Tibial nerve (tissue), 4 donors: ENCODE results near the gene MYO1G. TPM values are rescaled to one million over a fixed set of nuclear protein-coding genes. Genes with fewer than 3 reads are reported as not detected.
"Not testable (repeated sequence)": the region's sequence is repeated elsewhere in the genome, so short reads cannot be mapped to it uniquely, and the experiment has no call there.

Source experiments
- DNase-seq, 2 donors: peaks; one replicate each; pipeline ENCODE4 v3.0.0-alpha.2; 2019; ENCODE audit warnings: low spot score in 2 of 2
- H3K27ac ChIP-seq, 4 donors: fragments of 200-600 bp; sonication (generic) in 3 of 4; one replicate each; pipeline ENCODE4 v1.5.1; 2017 to 2019; ENCODE audit warnings: mild to moderate bottlenecking in 1 of 4
- H3K27me3 ChIP-seq, 2 donors: fragments of 200-600 bp; sonication (generic) in 1 of 2; one replicate each; pipeline versions ENCODE4 v1.5.1 to v1.6.0; 2017 to 2019
- H3K36me3 ChIP-seq, 3 donors: fragments of 200-600 bp; sonication (generic); one replicate each; pipeline ENCODE4 v1.5.1; 2018 to 2019
- H3K4me1 ChIP-seq, 4 donors: fragments of 200-600 bp; sonication (generic) in 3 of 4; one replicate each; pipeline ENCODE4 v1.5.1; 2017 to 2019
- H3K4me3 ChIP-seq, 4 donors: fragments of 200-600 bp; sonication (generic) in 3 of 4; one replicate each; pipeline ENCODE4 v1.5.1; 2017 to 2019; ENCODE audit warnings: mild to moderate bottlenecking in 1 of 4, moderate library complexity in 1 of 4
- H3K9me3 ChIP-seq, 4 donors: fragments of 200-600 bp; sonication (generic) in 3 of 4; one replicate each; pipeline ENCODE4 v1.5.1; 2017 to 2019
- EP300 ChIP-seq, 2 donors: sonication (generic); formaldehyde crosslinking; IDR thresholded peaks; one replicate each; pipeline ENCODE4 v1.6.1; 2017; ENCODE audit warnings: antibody characterized with exemption in 2 of 2, mild to moderate bottlenecking in 1 of 2
- POLR2A ChIP-seq, 2 donors: fragments of 450-650 bp; IDR thresholded peaks; one replicate each; pipeline ENCODE4 v1.6.1; 2017; ENCODE audit warnings: antibody characterized with exemption in 2 of 2, mild to moderate bottlenecking in 2 of 2, moderate library complexity in 2 of 2
- WGBS, 2 donors: methylation state at CpG; one replicate each; pipeline ENCODE4 v1.1.5; 2018; 5-methylcytosine and 5-hydroxymethylcytosine counted together
- total RNA-seq, 4 donors: library from RNA; depleted of rRNA; stranded (reverse); fragments of >200 nt; gene quantifications; one replicate each; pipeline ENCODE4 v1.1.0, GENCODE V29; 2016
- TF ChIP-seq, protein P1 (sequence below), 5 experiments: fragments of 200-600 bp in 3 of 5; fragments of 450-650 bp in 2 of 5; sonication (generic) in 3 of 5; IDR thresholded peaks; one replicate each; pipeline ENCODE4 v1.5.1; 2016 to 2019; ENCODE audit warnings: antibody characterized with exemption in 5 of 5, mild to moderate bottlenecking in 3 of 5, moderate library complexity in 2 of 5

The MYO1G gene
- total RNA-seq, 4 donors from 2014 or later = 0.84 to 10.5 (median 3.3) TPM

GRCh38 chr7:44937426-44937825, 41.4 kb downstream of the MYO1G start:
- 76 to 78% methylated on average over 5 of the region's 5 CpGs for WGBS, 2 donors
- Histone ChIP-seq H3K4me3 (no peak overlapping the region), H3K27ac (no peak overlapping the region), H3K27me3 (no peaks in the 10 kb centered on the region), H3K36me3 (no peaks in the 10 kb centered on the region), H3K9me3 (no peaks in the 10 kb centered on the region), H3K4me1 (no peaks in the 10 kb centered on the region)
- TF ChIP-seq, protein P1, sequence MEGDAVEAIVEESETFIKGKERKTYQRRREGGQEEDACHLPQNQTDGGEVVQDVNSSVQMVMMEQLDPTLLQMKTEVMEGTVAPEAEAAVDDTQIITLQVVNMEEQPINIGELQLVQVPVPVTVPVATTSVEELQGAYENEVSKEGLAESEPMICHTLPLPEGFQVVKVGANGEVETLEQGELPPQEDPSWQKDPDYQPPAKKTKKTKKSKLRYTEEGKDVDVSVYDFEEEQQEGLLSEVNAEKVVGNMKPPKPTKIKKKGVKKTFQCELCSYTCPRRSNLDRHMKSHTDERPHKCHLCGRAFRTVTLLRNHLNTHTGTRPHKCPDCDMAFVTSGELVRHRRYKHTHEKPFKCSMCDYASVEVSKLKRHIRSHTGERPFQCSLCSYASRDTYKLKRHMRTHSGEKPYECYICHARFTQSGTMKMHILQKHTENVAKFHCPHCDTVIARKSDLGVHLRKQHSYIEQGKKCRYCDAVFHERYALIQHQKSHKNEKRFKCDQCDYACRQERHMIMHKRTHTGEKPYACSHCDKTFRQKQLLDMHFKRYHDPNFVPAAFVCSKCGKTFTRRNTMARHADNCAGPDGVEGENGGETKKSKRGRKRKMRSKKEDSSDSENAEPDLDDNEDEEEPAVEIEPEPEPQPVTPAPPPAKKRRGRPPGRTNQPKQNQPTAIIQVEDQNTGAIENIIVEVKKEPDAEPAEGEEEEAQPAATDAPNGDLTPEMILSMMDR (IDR thresholded peaks at IDR 0.05) = no peak
- TF ChIP-seq EP300 (IDR thresholded peaks at IDR 0.05) (no peak), POLR2A (IDR thresholded peaks at IDR 0.05) (no peak)
- DNase-seq = no peak

- H3K4me3 ChIP-seq = no peak overlapping the region
- no peak for TF ChIP-seq POLR2A (IDR thresholded peaks at IDR 0.05)
- TF ChIP-seq EP300 (IDR thresholded peaks at IDR 0.05) = no peak
- WGBS, 2 donors = 70 to 75% methylated on average over 5 of the region's 5 CpGs
- H3K27ac ChIP-seq = no peak overlapping the region
- H3K4me1 ChIP-seq = no peaks in the 10 kb centered on the region
- DNase-seq = no peak
- no peaks in the 10 kb centered on the region for H3K27me3 ChIP-seq
- H3K9me3 ChIP-seq = no peaks in the 10 kb centered on the region
- H3K36me3 ChIP-seq = no peaks in the 10 kb centered on the region
These were observed 42.5 kb downstream of the MYO1G start for GRCh38 chr7:44936322-44936721.

GRCh38 chr7:44935583-44935982, 43.2 kb downstream of the MYO1G start:
- Histone ChIP-seq H3K4me1 (no peaks in the 10 kb centered on the region), H3K36me3 (no peaks in the 10 kb centered on the region)
- DNase-seq = no peak

GRCh38 chr7:44935016-44935415, 43.8 kb downstream of the MYO1G start:
- Histone ChIP-seq H3K4me3 (no peak overlapping the region), H3K9me3 (peaks cover 0 to 3% (median 0%) of the 10 kb centered on the region in 4 donors), H3K4me1 (no peaks in the 10 kb centered on the region), H3K27me3 (no peaks in the 10 kb centered on the region), H3K36me3 (no peaks in the 10 kb centered on the region), H3K27ac (no peak overlapping the region)
- TF ChIP-seq EP300 (IDR thresholded peaks at IDR 0.05) = no peak
- TF ChIP-seq, protein P1 (IDR thresholded peaks at IDR 0.05) = no peak
- no peak for TF ChIP-seq POLR2A (IDR thresholded peaks at IDR 0.05)
- WGBS, 2 donors = 17 to 18% methylated on average over 1 of the region's 1 CpG
- no peak for DNase-seq

More at GRCh38 chr7:44935583-44935982, 43.2 kb downstream of the MYO1G start:
- peaks cover 0 to under 1% (median 0%) of the 10 kb centered on the region in 4 donors for H3K9me3 ChIP-seq
- H3K27me3 ChIP-seq = no peaks in the 10 kb centered on the region
- WGBS, 2 donors = 83 to 87% methylated on average over 4 of the region's 4 CpGs
- H3K27ac ChIP-seq = no peak overlapping the region
- no peak overlapping the region for H3K4me3 ChIP-seq
- TF ChIP-seq POLR2A (IDR thresholded peaks at IDR 0.05) = no peak
- TF ChIP-seq, protein P1 (IDR thresholded peaks at IDR 0.05) = no peak
- TF ChIP-seq EP300 (IDR thresholded peaks at IDR 0.05) = no peak

- WGBS, 2 donors = 80 to 81% methylated on average over 5 of the region's 5 CpGs
- not testable (repeated sequence) for H3K9me3 ChIP-seq, H3K4me3 ChIP-seq, DNase-seq, H3K36me3 ChIP-seq, H3K4me1 ChIP-seq, H3K27me3 ChIP-seq, H3K27ac ChIP-seq
These were observed 44.3 kb downstream of the MYO1G start for GRCh38 chr7:44934510-44934909.

DNA sequence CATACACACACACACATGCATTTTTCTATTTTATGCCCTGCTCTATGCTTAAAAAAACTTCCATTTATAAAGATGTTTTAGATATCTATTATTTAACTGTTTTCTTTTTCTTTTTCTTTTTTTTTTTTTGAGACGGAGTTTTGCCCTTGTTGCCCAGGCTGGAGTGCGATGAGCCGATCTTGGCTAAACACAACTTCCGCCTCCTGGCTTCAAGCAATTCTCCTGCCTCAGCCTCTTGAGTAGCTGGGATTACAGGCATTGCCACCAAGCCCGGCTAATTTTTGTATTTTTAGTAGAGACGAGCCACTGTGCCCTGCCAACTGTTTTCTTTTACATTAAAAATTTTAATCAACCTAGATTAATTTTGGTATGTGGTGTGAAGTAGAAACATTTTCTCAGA, 47.9 kb downstream of the MYO1G start:
- Histone ChIP-seq H3K4me3 (no peak overlapping the region), H3K9me3 (peaks cover 0 to 9% (median 0%) of the 10 kb centered on the region in 4 donors), H3K27me3 (no peaks in the 10 kb centered on the region), H3K4me1 (no peaks in the 10 kb centered on the region), H3K27ac (no peak overlapping the region), H3K36me3 (no peaks in the 10 kb centered on the region)
- 88 to 89% methylated on average over 6 of the region's 6 CpGs for WGBS, 2 donors
- TF ChIP-seq POLR2A (IDR thresholded peaks at IDR 0.05) (no peak), EP300 (IDR thresholded peaks at IDR 0.05) (no peak)
- TF ChIP-seq, protein P1 (IDR thresholded peaks at IDR 0.05) = no peak
- no peak for DNase-seq
